HG02588 (cell line): ENCODE measurements around the gene RPS2.

Experiments used
- ATAC-seq: cut with Tn5 transposase; IDR thresholded peaks from one replicate; pipeline ENCODE4 v1.9.1; 2021; ENCODE audit warnings: mild to moderate bottlenecking, moderate library complexity; ENCODE audit not compliant: unreplicated experiment

Gene RPS2

GRCh38 chr16:1982991-1983543 is 18.4 kb upstream of the RPS2 start:
- no peak for ATAC-seq

- ATAC-seq: no peak
Observed at GRCh38 chr16:1982013-1982433, 17.4 kb upstream of the RPS2 start.

GRCh38 chr16:1981398-1981836 is 16.8 kb upstream of the RPS2 start, which contains the start of gene NOXO1:
NOXO1 (minus strand) TSS chr16:1981469; CDS start chr16:1981179, 290 bp downstream.
- ATAC-seq: no peak

GRCh38 chr16:1980770-1981087 is 16.1 kb upstream of the RPS2 start:
- no peak for ATAC-seq

- ATAC-seq: no peak
Observed at GRCh38 chr16:1980030-1980769, 15.6 kb upstream of the RPS2 start.

- no peak for ATAC-seq
Observed at GRCh38 chr16:1979271-1980029, 14.8 kb upstream of the RPS2 start.

- ATAC-seq: no peak
Observed at GRCh38 chr16:1978476-1979120, 14.0 kb upstream of the RPS2 start.

- ATAC-seq: no peak
Observed at GRCh38 chr16:1977875-1978268, 13.2 kb upstream of the RPS2 start.

GRCh38 chr16:1976951-1977874 is 12.6 kb upstream of the RPS2 start:
- ATAC-seq: no peak

GRCh38 chr16:1976216-1976520 is 11.5 kb upstream of the RPS2 start:
- no peak for ATAC-seq

- ATAC-seq: no peak
Observed at GRCh38 chr16:1975432-1976215, 11.0 kb upstream of the RPS2 start.

GRCh38 chr16:1974157-1975070 is 9.8 kb upstream of the RPS2 start:
- ATAC-seq: no peak

- no peak for ATAC-seq
Observed at GRCh38 chr16:1973461-1974156, 9.0 kb upstream of the RPS2 start.

- ATAC-seq: no peak
Observed at GRCh38 chr16:1972490-1972877, 7.9 kb upstream of the RPS2 start.

GRCh38 chr16:1971796-1972489 is 7.3 kb upstream of the RPS2 start, which contains the start of gene TBL3:
TBL3 (plus strand) TSS chr16:1972053; CDS start chr16:1972165, 112 bp downstream.
- ATAC-seq: peak; percentile 68

- ATAC-seq: no peak
Observed at GRCh38 chr16:1968146-1968953, 3.7 kb upstream of the RPS2 start.

GRCh38 chr16:1966460-1966859 is 1.8 kb upstream of the RPS2 start, which contains the start of gene RNF151:
RNF151 (plus strand) TSS chr16:1966856; CDS start chr16:1966882, 26 bp downstream.
- ATAC-seq: no peak
